Caco-2 (cell line): ENCODE measurements around the gene STK32C. TPM values are rescaled to one million over a fixed set of nuclear protein-coding genes. Genes with fewer than 3 reads are reported as not detected.

ENCODE experiments used
- BruUV-seq: library from RNA; stranded (reverse); fragments of 400-500 nt; replicated peaks from 2 replicates; lab custom pipeline; 2021; lab: Mats Ljungman, UMichigan
- CTCF ChIA-PET: fragments of 300-600 bp; sonication (Branson Sonifier 250); formaldehyde crosslinking; loops from one replicate; lab custom pipeline; 2022; ENCODE audit warnings: antibody characterized with exemption; lab: Charles Lee
- POLR2A ChIA-PET: fragments of 300-600 bp; sonication (Branson Sonifier 250); formaldehyde crosslinking; loops from one replicate; lab custom pipeline; 2022; ENCODE audit warnings: antibody characterized with exemption; lab: Charles Lee
- DNase-seq, 2 experiments: peaks; one replicate each; pipeline versions ENCODE4 v3.0.0 to v3.0.0-alpha.2; 2020 to 2022
- H3K27me3 ChIP-seq: replicated peaks from 2 replicates; pipeline ENCODE4 v1.6.0; 2011; ENCODE audit warnings: low read length; ENCODE audit not compliant: control insufficient read depth, insufficient read depth
- H3K36me3 ChIP-seq: 2 replicates; pipeline ENCODE4 v1.5.1; 2011; ENCODE audit warnings: low read length; ENCODE audit not compliant: control insufficient read depth, insufficient read depth
- H3K4me1 ChIP-seq: fragments of 250-450 bp; sonication (Bioruptor Pico); 2 replicates; pipeline ENCODE4 v1.5.1; 2020; ENCODE audit warnings: mild to moderate bottlenecking
- H3K4me3 ChIP-seq: 2 replicates; pipeline ENCODE4 v1.5.1; 2011; ENCODE audit warnings: low read depth, mild to moderate bottlenecking, control low read depth, low read length
- H3K9me3 ChIP-seq: fragments of 250-450 bp; sonication (Bioruptor Pico); 2 replicates; pipeline ENCODE4 v1.5.1; 2020; ENCODE audit warnings: mild to moderate bottlenecking, moderate library complexity
- H3K27ac Mint-ChIP-seq: one replicate; pipeline ENCODE4 v1.8.0; 2022; ENCODE audit warnings: mixed read lengths; ENCODE audit not compliant: unreplicated experiment
- H3K27me3 Mint-ChIP-seq: one replicate; pipeline ENCODE4 v1.8.0; 2022; ENCODE audit warnings: mixed read lengths; ENCODE audit not compliant: insufficient read depth, unreplicated experiment
- H3K36me3 Mint-ChIP-seq: one replicate; pipeline ENCODE4 v1.8.0; 2022; ENCODE audit warnings: mild to moderate bottlenecking, mixed read lengths; ENCODE audit not compliant: insufficient read depth, unreplicated experiment
- H3K4me1 Mint-ChIP-seq: one replicate; pipeline ENCODE4 v1.8.0; 2022; ENCODE audit warnings: low read depth, mixed read lengths; ENCODE audit not compliant: unreplicated experiment
- H3K4me3 Mint-ChIP-seq: one replicate; pipeline ENCODE4 v1.8.0; 2022; ENCODE audit warnings: mild to moderate bottlenecking, moderate library complexity, mixed read lengths; ENCODE audit not compliant: unreplicated experiment
- H3K9me3 Mint-ChIP-seq: one replicate; pipeline ENCODE4 v1.8.0; 2022; ENCODE audit warnings: mixed read lengths; ENCODE audit not compliant: unreplicated experiment
- CTCF ChIP-seq, 2 experiments: fragments of 200-600 bp in 1 of 2; IDR thresholded peaks; 1 replicate in 1 of 2; 2 replicates in 1 of 2; pipeline versions ENCODE4 v1.5.1 to v1.8.0; 2011 to 2022; ENCODE audit warnings: antibody characterized with exemption in 1 of 2, control low read depth in 1 of 2, inconsistent platforms in 1 of 2, low read depth in 1 of 2, low read length in 1 of 2, mild to moderate bottlenecking in 1 of 2, moderate library complexity in 1 of 2; ENCODE audit not compliant: insufficient read depth in 1 of 2, severe bottlenecking in 1 of 2, unreplicated experiment in 1 of 2
- intact Hi-C: fragments of 100-400 bp; cut with micrococcal nuclease; formaldehyde crosslinking; loops from one replicate; pipeline ENCODE4 v1.10.0; 2022; ENCODE audit not compliant: unreplicated experiment
- total RNA-seq: library from RNA; stranded (reverse); gene quantifications from 2 replicates; pipeline ENCODE4 v1.2.3, GENCODE V29; 2022

The STK32C gene
- total RNA-seq, 1 experiment from 2014 or later, result 13.3 TPM

GRCh38 chr10:132263866-132264265 is 43.9 kb downstream of the STK32C start:
- intact Hi-C loops, result no loop called here
- DNase-seq, result no peak
- Histone ChIP-seq H3K9me3 (no peaks in the 10 kb centered on the region), H3K27me3 (no peaks in the 10 kb centered on the region), H3K4me1 (no peaks in the 10 kb centered on the region), H3K4me3 (no peak overlapping the region), H3K36me3 (no peaks in the 10 kb centered on the region)
- Mint-ChIP-seq H3K27me3 (no peaks in the 10 kb centered on the region), H3K4me1 (no peaks in the 10 kb centered on the region), H3K27ac (no peak overlapping the region), H3K9me3 (peaks cover 12% of the 10 kb centered on the region), H3K36me3 (no peaks in the 10 kb centered on the region), H3K4me3 (no peak overlapping the region)
- BruUV-seq, result no TSS peak
- ChIA-PET POLR2A (no interaction called here), CTCF (no interaction called here)
- TF ChIP-seq CTCF (IDR thresholded peaks at IDR 0.05; ENCODE audit: insufficient read depth in 1 of 2, low read depth in 1 of 2, low read length in 1 of 2, severe bottlenecking in 1 of 2, unreplicated experiment in 1 of 2), result no peak

GRCh38 chr10:132259702-132260482 is 47.9 kb downstream of the STK32C start:
- POLR2A ChIA-PET, result no interaction called here
- no peak for DNase-seq
- no peaks in the 10 kb centered on the region for H3K9me3 ChIP-seq
- H3K4me3 ChIP-seq, result no peak overlapping the region
- Mint-ChIP-seq H3K4me1 (no peaks in the 10 kb centered on the region), H3K4me3 (no peak overlapping the region), H3K9me3 (no peaks in the 10 kb centered on the region), H3K36me3 (no peaks in the 10 kb centered on the region), H3K27ac (no peak overlapping the region), H3K27me3 (no peaks in the 10 kb centered on the region)
- intact Hi-C loops, result no loop called here
- no peaks in the 10 kb centered on the region for H3K4me1 ChIP-seq
- no peak for TF ChIP-seq CTCF (IDR thresholded peaks at IDR 0.05; ENCODE audit: insufficient read depth in 1 of 2, low read depth in 1 of 2, low read length in 1 of 2, severe bottlenecking in 1 of 2, unreplicated experiment in 1 of 2)
- CTCF ChIA-PET, result no interaction called here
- no peaks in the 10 kb centered on the region for H3K36me3 ChIP-seq
- H3K27me3 ChIP-seq, result no peaks in the 10 kb centered on the region
- BruUV-seq, result no TSS peak

- BruUV-seq, result no TSS peak
- CTCF ChIA-PET, result no interaction called here
- no peaks in the 10 kb centered on the region for H3K4me1 Mint-ChIP-seq
These were observed 49.3 kb downstream of the STK32C start for GRCh38 chr10:132258423-132258822.

More at GRCh38 chr10:132258423-132258822, 49.3 kb downstream of the STK32C start:
- no peaks in the 10 kb centered on the region for H3K27me3 Mint-ChIP-seq
- intact Hi-C loops, result no loop called here
- Histone ChIP-seq H3K9me3 (no peaks in the 10 kb centered on the region), H3K36me3 (no peaks in the 10 kb centered on the region), H3K27me3 (no peaks in the 10 kb centered on the region), H3K4me3 (no peak overlapping the region), H3K4me1 (no peaks in the 10 kb centered on the region)
- H3K4me3 Mint-ChIP-seq, result no peak overlapping the region
- no peak for TF ChIP-seq CTCF (IDR thresholded peaks at IDR 0.05; ENCODE audit: insufficient read depth in 1 of 2, low read depth in 1 of 2, low read length in 1 of 2, severe bottlenecking in 1 of 2, unreplicated experiment in 1 of 2)
- DNase-seq, result no peak
- H3K9me3 Mint-ChIP-seq, result no peaks in the 10 kb centered on the region
- no peak overlapping the region for H3K27ac Mint-ChIP-seq
- POLR2A ChIA-PET, result interaction anchor here (0.5 kb wide), 1 partner anchor 49 kb away, joined by 3 read pairs; the partner anchor contains the start of gene STK32C
- H3K36me3 Mint-ChIP-seq, result no peaks in the 10 kb centered on the region
